ENCODE measurements around the gene DPM3.
"Not testable (repeated sequence)": the region's sequence is repeated elsewhere in the genome, so short reads cannot be mapped to it uniquely, and the experiment has no call there.

DPM3 gene

GRCh38 chr1:155139895-155140629 is at the start of gene DPM3:
DPM3 (minus strand) TSS chr1:155140531; CDS start chr1:155140240, 291 bp downstream.
- H3K4me1 ChIP-seq (ENCODE audit: control insufficient read depth, low read length) = peaks cover 32% of the 10 kb centered on the region
- peaks cover 34% of the 10 kb centered on the region for H3K36me3 ChIP-seq (ENCODE audit: control insufficient read depth, low read length)
- H3K4me3 ChIP-seq (ENCODE audit: low read length) = peak within 1 kb of the TSS; percentile 92
- H3F3A ChIP-seq (ENCODE audit: control insufficient read depth, insufficient read depth) = peaks cover 16% of the 10 kb centered on the region
- H4K20me1 ChIP-seq (ENCODE audit: control insufficient read depth, insufficient read depth, low read depth, low read length) = no peaks in the 10 kb centered on the region
- no peaks in the 10 kb centered on the region for H3K27me3 ChIP-seq (ENCODE audit: control insufficient read depth, low read length)
- H3K27ac ChIP-seq (ENCODE audit: low read depth, low read length) = peak within 1 kb of the TSS; percentile 89
- H3K79me2 ChIP-seq (ENCODE audit: control insufficient read depth, low read length) = peaks cover 45% of the 10 kb centered on the region
- H3K9me2 ChIP-seq (replicated peaks; ENCODE audit: control insufficient read depth, low read length) = no peaks in the 10 kb centered on the region
- H3K9me3 ChIP-seq (ENCODE audit: control insufficient read depth, insufficient read depth, low read length) = no peaks in the 10 kb centered on the region
- peak within 1 kb of the TSS; percentile 84 for H3K4me2 ChIP-seq (ENCODE audit: low read length)
- TF ChIP-seq EZH2phosphoT487 (IDR thresholded peaks at IDR 0.05; ENCODE audit: borderline replicate concordance, low read length) (no peak), CTCF (IDR thresholded peaks at IDR 0.05; ENCODE audit: low read depth, low read length, poor library complexity, severe bottlenecking) (no peak)

- Histone ChIP-seq H3K4me1 (ENCODE audit: control insufficient read depth, low read length) (peaks cover 39% of the 10 kb centered on the region), H3F3A (ENCODE audit: control insufficient read depth, insufficient read depth) (peaks cover 11% of the 10 kb centered on the region; the same call in 1 of the 2 replicates)
- not testable (repeated sequence) for H3K27ac ChIP-seq (ENCODE audit: low read depth, low read length); H3K9me2 ChIP-seq (replicated peaks; ENCODE audit: control insufficient read depth, low read length); H3K4me2 ChIP-seq (ENCODE audit: low read length); H4K20me1 ChIP-seq (ENCODE audit: control insufficient read depth, insufficient read depth, low read depth, low read length); H3K79me2 ChIP-seq (ENCODE audit: control insufficient read depth, low read length); H3K27me3 ChIP-seq (ENCODE audit: control insufficient read depth, low read length); H3K36me3 ChIP-seq (ENCODE audit: control insufficient read depth, low read length); H3K4me3 ChIP-seq (ENCODE audit: low read length); H3K9me3 ChIP-seq (ENCODE audit: control insufficient read depth, insufficient read depth, low read length)
Observed at GRCh38 chr1:155189926-155190325, 49.6 kb upstream of the DPM3 start.

GRCh38 chr1:155188268-155188667 is 47.9 kb upstream of the DPM3 start:
- no peaks in the 10 kb centered on the region for H4K20me1 ChIP-seq (ENCODE audit: control insufficient read depth, insufficient read depth, low read depth, low read length)
- no peaks in the 10 kb centered on the region for H3K36me3 ChIP-seq (ENCODE audit: control insufficient read depth, low read length)
- TF ChIP-seq EZH2phosphoT487 (IDR thresholded peaks at IDR 0.05; ENCODE audit: borderline replicate concordance, low read length) = no peak
- TF ChIP-seq CTCF (IDR thresholded peaks at IDR 0.05; ENCODE audit: low read depth, low read length, poor library complexity, severe bottlenecking) = no peak
- peaks cover 7% of the 10 kb centered on the region; the same call in 1 of the 2 replicates for H3F3A ChIP-seq (ENCODE audit: control insufficient read depth, insufficient read depth)
- H3K9me2 ChIP-seq (replicated peaks; ENCODE audit: control insufficient read depth, low read length) = no peaks in the 10 kb centered on the region
- peaks cover 33% of the 10 kb centered on the region for H3K4me1 ChIP-seq (ENCODE audit: control insufficient read depth, low read length)
- no peak overlapping the region for H3K27ac ChIP-seq (ENCODE audit: low read depth, low read length)
- no peaks in the 10 kb centered on the region for H3K79me2 ChIP-seq (ENCODE audit: control insufficient read depth, low read length)
- H3K9me3 ChIP-seq (ENCODE audit: control insufficient read depth, insufficient read depth, low read length) = no peaks in the 10 kb centered on the region
- no peaks in the 10 kb centered on the region for H3K27me3 ChIP-seq (ENCODE audit: control insufficient read depth, low read length)
- no peak overlapping the region for H3K4me2 ChIP-seq (ENCODE audit: low read length)
- no peak overlapping the region for H3K4me3 ChIP-seq (ENCODE audit: low read length)

GRCh38 chr1:155187456-155187891 is 47.1 kb upstream of the DPM3 start:
- Histone ChIP-seq H3K4me2 (ENCODE audit: low read length) (no peak overlapping the region), H4K20me1 (ENCODE audit: control insufficient read depth, insufficient read depth, low read depth, low read length) (no peaks in the 10 kb centered on the region), H3K4me1 (ENCODE audit: control insufficient read depth, low read length) (peaks cover 26% of the 10 kb centered on the region), H3K27me3 (ENCODE audit: control insufficient read depth, low read length) (no peaks in the 10 kb centered on the region), H3K9me2 (replicated peaks; ENCODE audit: control insufficient read depth, low read length) (no peaks in the 10 kb centered on the region), H3K9me3 (ENCODE audit: control insufficient read depth, insufficient read depth, low read length) (no peaks in the 10 kb centered on the region), H3K79me2 (ENCODE audit: control insufficient read depth, low read length) (no peaks in the 10 kb centered on the region), H3K4me3 (ENCODE audit: low read length) (no peak overlapping the region), H3F3A (ENCODE audit: control insufficient read depth, insufficient read depth) (peaks cover 5% of the 10 kb centered on the region; the same call in 1 of the 2 replicates), H3K27ac (ENCODE audit: low read depth, low read length) (no peak overlapping the region), H3K36me3 (ENCODE audit: control insufficient read depth, low read length) (no peaks in the 10 kb centered on the region)
- no peak for TF ChIP-seq CTCF (IDR thresholded peaks at IDR 0.05; ENCODE audit: low read depth, low read length, poor library complexity, severe bottlenecking)
- no peak for TF ChIP-seq EZH2phosphoT487 (IDR thresholded peaks at IDR 0.05; ENCODE audit: borderline replicate concordance, low read length)

Data from DOHH2 (cell line).